IPS-18c (cell line): ENCODE results near the gene UPK2.

Experiments used
- H3K4me3 ChIP-seq: 2 replicates; pipeline ENCODE4 v1.7.0; 2013; ENCODE audit warnings: low read depth, mild to moderate bottlenecking, low read length, moderate library complexity; ENCODE audit not compliant: insufficient read depth
- H3K9me3 ChIP-seq: one replicate; pipeline ENCODE4 v1.6.1; 2013; ENCODE audit warnings: mild to moderate bottlenecking, low read length, moderate library complexity; ENCODE audit not compliant: control insufficient read depth, insufficient read depth

The UPK2 gene

GRCh38 chr11:119000906-119001305 lies 44.8 kb downstream of the UPK2 start:
- Histone ChIP-seq H3K9me3 (no peaks in the 10 kb centered on the region), H3K4me3 (no peak overlapping the region)

DNA sequence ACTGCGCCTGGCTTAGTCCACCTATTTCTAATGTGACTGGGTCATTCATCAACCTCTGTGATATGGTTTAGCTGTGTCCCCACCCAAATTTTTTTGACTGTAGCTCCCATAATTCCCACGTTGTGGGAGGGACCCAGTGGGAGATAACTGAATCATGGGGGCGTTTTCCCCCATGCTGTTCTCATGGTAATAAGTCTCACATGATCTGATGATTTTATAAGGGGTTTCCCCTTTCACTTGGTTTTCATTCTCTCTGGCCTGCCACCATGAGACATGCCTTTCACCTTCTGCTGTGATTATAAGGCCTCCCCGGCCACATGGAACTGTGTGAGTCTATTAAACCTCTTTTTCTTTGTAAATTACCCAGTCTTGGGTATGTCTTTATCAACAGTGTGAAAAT lies 50.6 kb downstream of the UPK2 start:
- Histone ChIP-seq H3K9me3 (no peaks in the 10 kb centered on the region), H3K4me3 (no peak overlapping the region)
